K562 (cell line): ENCODE measurements around the gene CDS2. TPM values are rescaled to one million over a fixed set of nuclear protein-coding genes. Genes with fewer than 3 reads are reported as not detected.
A peak's percentile ranks its signal among the peaks of the same experiment; 100 is the strongest.

Experiments used
- CBX3 ChIP-seq, 2 experiments: IDR thresholded peaks; 1 replicate in 1 of 2; 2 replicates in 1 of 2; pipeline ENCODE4 v1.6.1; 2012; ENCODE audit warnings: inconsistent platforms in 2 of 2, low read length in 2 of 2, borderline replicate concordance in 1 of 2, control low read depth in 1 of 2
- DDX20 ChIP-seq: fragments of 450-650 bp; IDR thresholded peaks from 2 replicates; pipeline ENCODE4 v1.6.1; 2016; ENCODE audit warnings: missing genetic modification characterization, low read depth, mild to moderate bottlenecking, missing compliant biosample characterization, moderate library complexity
- ETV5 ChIP-seq: sonication (generic); formaldehyde crosslinking; IDR thresholded peaks from 2 replicates; pipeline ENCODE4 v1.4.0; 2020; ENCODE audit warnings: low read depth, mild to moderate bottlenecking, missing genetic modification reagents
- GABPB2 ChIP-seq: fragments of 250-450 bp; sonication (Bioruptor Pico); conservative IDR thresholded peaks from 2 replicates; pipeline ENCODE4 v1.5.1; 2021; ENCODE audit warnings: mild to moderate bottlenecking
- GATAD2A ChIP-seq: fragments of 450-650 bp; IDR thresholded peaks from 2 replicates; pipeline ENCODE4 v1.6.1; 2017
- HDAC1 ChIP-seq, 2 experiments: fragments of 450-650 bp; IDR thresholded peaks; 2 replicates each; pipeline ENCODE4 v1.6.1; 2016 to 2017; ENCODE audit warnings: inconsistent platforms in 1 of 2, mild to moderate bottlenecking in 1 of 2, moderate library complexity in 1 of 2
- KAT8 ChIP-seq: fragments of 450-650 bp; IDR thresholded peaks from 2 replicates; pipeline ENCODE4 v1.6.1; 2016; ENCODE audit warnings: low read depth, mild to moderate bottlenecking
- MAFK ChIP-seq: IDR thresholded peaks from 2 replicates; pipeline ENCODE4 v1.6.1; 2011; ENCODE audit warnings: low read length, improper control_type of control experiment
- MCM7 ChIP-seq, 2 experiments: fragments of 450-650 bp; IDR thresholded peaks; 2 replicates each; pipeline ENCODE4 v1.6.1; 2016 to 2018
- MNT ChIP-seq, 2 experiments: fragments of 450-650 bp; conservative IDR thresholded peaks; 2 replicates each; pipeline ENCODE4 v1.6.1; 2017; ENCODE audit warnings: mild to moderate bottlenecking in 2 of 2, moderate library complexity in 2 of 2
- NR3C1 ChIP-seq: sonication (generic); formaldehyde crosslinking; IDR thresholded peaks from 2 replicates; pipeline ENCODE4 v1.8.1; 2022; ENCODE audit warnings: missing genetic modification reagents
- PHTF2 ChIP-seq: fragments of 250-450 bp; sonication (Bioruptor Pico); IDR thresholded peaks from 2 replicates; pipeline ENCODE4 v1.5.0; 2021; ENCODE audit warnings: mild to moderate bottlenecking
- RAD21 ChIP-seq, 2 experiments: fragments of 250-450 bp in 1 of 2; fragments of 450-650 bp in 1 of 2; sonication (Bioruptor Pico) in 1 of 2; formaldehyde crosslinking in 1 of 2; IDR thresholded peaks in 1 of 2; conservative IDR thresholded peaks in 1 of 2; 2 replicates each; pipeline versions ENCODE4 v1.4.0 to v1.8.0; 2020 to 2022; ENCODE audit warnings: mild to moderate bottlenecking in 2 of 2, moderate library complexity in 1 of 2
- SMAD3 ChIP-seq: fragments of 450-650 bp; formaldehyde crosslinking; conservative IDR thresholded peaks from 2 replicates; pipeline ENCODE4 v1.4.0; 2020; ENCODE audit warnings: mild to moderate bottlenecking
- SMARCA4 ChIP-seq: fragments of 450-650 bp; IDR thresholded peaks from 2 replicates; pipeline ENCODE4 v1.6.1; 2016
- TAF9B ChIP-seq: fragments of 450-650 bp; IDR thresholded peaks from 2 replicates; pipeline ENCODE4 v1.6.1; 2018; ENCODE audit warnings: mild to moderate bottlenecking; ENCODE audit not compliant: partially characterized antibody
- TAL1 ChIP-seq: fragments of 450-650 bp; IDR thresholded peaks from 2 replicates; pipeline ENCODE4 v1.6.1; 2016; ENCODE audit warnings: mild to moderate bottlenecking
- ZNF785 ChIP-seq: fragments of 250-450 bp; sonication (Bioruptor Pico); IDR thresholded peaks from 2 replicates; pipeline ENCODE4 v1.4.0; 2020; ENCODE audit warnings: mild to moderate bottlenecking
- ZSCAN29 ChIP-seq: fragments of 450-650 bp; IDR thresholded peaks from 2 replicates; pipeline ENCODE4 v1.6.1; 2017
- ZZZ3 ChIP-seq: fragments of 450-650 bp; IDR thresholded peaks from 2 replicates; pipeline ENCODE4 v1.6.1; 2016; ENCODE audit warnings: antibody characterized with exemption, mild to moderate bottlenecking, moderate library complexity
- polyA plus RNA-seq, 8 experiments: library from polyadenylated mRNA; depleted of rRNA in 4 of 8; stranded (reverse) in 5 of 8; unstranded in 3 of 8; fragments of >200 nt; fragmentation: Nextera tagmentation in 2 of 8; fragmentation: Illumina TruSeq in 1 of 8; extraction: Ambion mirVana in 2 of 8; extraction: Trizol in 1 of 8; gene quantifications; 2 replicates each; pipeline versions ENCODE4 v1.2.1 to v1.2.3, GENCODE V29; 2011 to 2014; ENCODE audit warnings: inconsistent platforms in 1 of 8, missing spikeins in 1 of 8
- total RNA-seq, 7 experiments: library from RNA; depleted of rRNA in 6 of 7; stranded (reverse); fragments of >200 nt in 6 of 7; fragmentation: Illumina TruSeq in 2 of 7; extraction: Trizol in 2 of 7; gene quantifications; 2 replicates each; pipeline versions ENCODE4 v1.2.1 to v1.2.3, GENCODE V29; 2011 to 2021; ENCODE audit warnings: low replicate concordance in 1 of 7
- TF ChIP-seq, protein P1 (sequence below): sonication (generic); formaldehyde crosslinking; IDR thresholded peaks from 2 replicates; pipeline ENCODE4 v1.8.0; 2022; ENCODE audit warnings: missing genetic modification reagents, mild to moderate bottlenecking, moderate library complexity, borderline replicate concordance
- TF ChIP-seq, protein P2 (sequence below), 2 experiments: IDR thresholded peaks; 2 replicates each; pipeline ENCODE4 v1.6.1; 2011; ENCODE audit warnings: borderline replicate concordance in 1 of 2, control low read depth in 1 of 2, low read depth in 1 of 2, low read length in 1 of 2, mild to moderate bottlenecking in 1 of 2, mixed read lengths in 1 of 2, moderate library complexity in 1 of 2; ENCODE audit not compliant: insufficient read depth in 1 of 2, insufficient read length in 1 of 2, poor library complexity in 1 of 2, severe bottlenecking in 1 of 2; ENCODE audit errors: extremely low read depth in 1 of 2
- TF ChIP-seq, protein P3 (sequence below): fragments of 150-350 bp; IDR thresholded peaks from 2 replicates; pipeline ENCODE4 v1.6.1; 2014; ENCODE audit warnings: low read depth, mild to moderate bottlenecking, low read length, borderline replicate concordance

CDS2 gene
- total and polyA plus RNA-seq, 9 of the 15 experiments (the other 6 are each of a cell fraction or from before 2014, with no cell fraction given) = 6.4 to 46.4 (median 12.2) TPM

GRCh38 chr20:5126512-5127203, at the start of gene CDS2 (continued):
- TF ChIP-seq, protein P1, sequence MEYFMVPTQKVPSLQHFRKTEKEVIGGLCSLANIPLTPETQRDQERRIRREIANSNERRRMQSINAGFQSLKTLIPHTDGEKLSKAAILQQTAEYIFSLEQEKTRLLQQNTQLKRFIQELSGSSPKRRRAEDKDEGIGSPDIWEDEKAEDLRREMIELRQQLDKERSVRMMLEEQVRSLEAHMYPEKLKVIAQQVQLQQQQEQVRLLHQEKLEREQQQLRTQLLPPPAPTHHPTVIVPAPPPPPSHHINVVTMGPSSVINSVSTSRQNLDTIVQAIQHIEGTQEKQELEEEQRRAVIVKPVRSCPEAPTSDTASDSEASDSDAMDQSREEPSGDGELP = peak; percentile 37
- TF ChIP-seq, protein P2, sequence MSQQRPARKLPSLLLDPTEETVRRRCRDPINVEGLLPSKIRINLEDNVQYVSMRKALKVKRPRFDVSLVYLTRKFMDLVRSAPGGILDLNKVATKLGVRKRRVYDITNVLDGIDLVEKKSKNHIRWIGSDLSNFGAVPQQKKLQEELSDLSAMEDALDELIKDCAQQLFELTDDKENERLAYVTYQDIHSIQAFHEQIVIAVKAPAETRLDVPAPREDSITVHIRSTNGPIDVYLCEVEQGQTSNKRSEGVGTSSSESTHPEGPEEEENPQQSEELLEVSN (IDR thresholded peaks at IDR 0.05; ENCODE audit: borderline replicate concordance in 1 of 2, extremely low read depth in 1 of 2, insufficient read depth in 1 of 2, insufficient read length in 1 of 2, low read depth in 1 of 2, low read length in 1 of 2, poor library complexity in 1 of 2, severe bottlenecking in 1 of 2) = peak; percentile 34 to 79
- TF ChIP-seq ZNF785 (no peak), TAF9B (no peak), GABPB2 (CRISPR knock-in tag) (no peak), DDX20 (tag) (no peak), NR3C1 (CRISPR knock-in tag) (0 out of 2 replicates have a peak, but pooled peaks have one; percentile 25), RAD21 (CRISPR knock-in tag; conservative IDR thresholded peaks at IDR 0.05 in 1 of 2, IDR thresholded peaks at IDR 0.05 in 1 of 2) (peak; percentile 59 to 61; a peak in 3 of 4 replicates), SMAD3 (no peak), MCM7 (IDR thresholded peaks at IDR 0.05) (no peak), ZSCAN29 (no peak), MNT (conservative IDR thresholded peaks at IDR 0.05) (peak; percentile 19 to 42; a peak in 2 of 4 replicates), ETV5 (CRISPR knock-in tag) (peak; percentile 42; the same call in 1 of the 2 replicates), TAL1 (no peak), HDAC1 (IDR thresholded peaks at IDR 0.05) (no peak), MAFK (no peak), SMARCA4 (no peak), KAT8 (no peak), PHTF2 (CRISPR knock-in tag) (no peak), CBX3 (IDR thresholded peaks at IDR 0.05; ENCODE audit: borderline replicate concordance in 1 of 2, low read length in 2 of 2) (peak in 1 of 2 experiments; percentile 62; a peak in 1 of 3 replicates), GATAD2A (no peak), ZZZ3 (no peak)
- TF ChIP-seq, protein P3, sequence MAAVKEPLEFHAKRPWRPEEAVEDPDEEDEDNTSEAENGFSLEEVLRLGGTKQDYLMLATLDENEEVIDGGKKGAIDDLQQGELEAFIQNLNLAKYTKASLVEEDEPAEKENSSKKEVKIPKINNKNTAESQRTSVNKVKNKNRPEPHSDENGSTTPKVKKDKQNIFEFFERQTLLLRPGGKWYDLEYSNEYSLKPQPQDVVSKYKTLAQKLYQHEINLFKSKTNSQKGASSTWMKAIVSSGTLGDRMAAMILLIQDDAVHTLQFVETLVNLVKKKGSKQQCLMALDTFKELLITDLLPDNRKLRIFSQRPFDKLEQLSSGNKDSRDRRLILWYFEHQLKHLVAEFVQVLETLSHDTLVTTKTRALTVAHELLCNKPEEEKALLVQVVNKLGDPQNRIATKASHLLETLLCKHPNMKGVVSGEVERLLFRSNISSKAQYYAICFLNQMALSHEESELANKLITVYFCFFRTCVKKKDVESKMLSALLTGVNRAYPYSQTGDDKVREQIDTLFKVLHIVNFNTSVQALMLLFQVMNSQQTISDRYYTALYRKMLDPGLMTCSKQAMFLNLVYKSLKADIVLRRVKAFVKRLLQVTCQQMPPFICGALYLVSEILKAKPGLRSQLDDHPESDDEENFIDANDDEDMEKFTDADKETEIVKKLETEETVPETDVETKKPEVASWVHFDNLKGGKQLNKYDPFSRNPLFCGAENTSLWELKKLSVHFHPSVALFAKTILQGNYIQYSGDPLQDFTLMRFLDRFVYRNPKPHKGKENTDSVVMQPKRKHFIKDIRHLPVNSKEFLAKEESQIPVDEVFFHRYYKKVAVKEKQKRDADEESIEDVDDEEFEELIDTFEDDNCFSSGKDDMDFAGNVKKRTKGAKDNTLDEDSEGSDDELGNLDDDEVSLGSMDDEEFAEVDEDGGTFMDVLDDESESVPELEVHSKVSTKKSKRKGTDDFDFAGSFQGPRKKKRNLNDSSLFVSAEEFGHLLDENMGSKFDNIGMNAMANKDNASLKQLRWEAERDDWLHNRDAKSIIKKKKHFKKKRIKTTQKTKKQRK = no peak
